Mesothelial cell of epicardium (in vitro differentiated cells): ENCODE data around the gene MYBPC2. TPM values are rescaled to one million over a fixed set of nuclear protein-coding genes. Genes with fewer than 3 reads are reported as not detected.

Experiments used
- DNase-seq, 2 experiments: peaks; one replicate each; pipeline ENCODE4 v3.0.0; 2021; ENCODE audit warnings: low spot score in 2 of 2; ENCODE audit not compliant: unreplicated experiment in 2 of 2
- H3K27ac Mint-ChIP-seq: 2 replicates; pipeline ENCODE4 v1.8.0; 2021; ENCODE audit warnings: mixed read lengths
- H3K27me3 Mint-ChIP-seq: 2 replicates; pipeline ENCODE4 v1.8.0; 2021; ENCODE audit warnings: low read depth, mixed read lengths
- H3K36me3 Mint-ChIP-seq: 2 replicates; pipeline ENCODE4 v1.8.0; 2021; ENCODE audit warnings: mixed read lengths
- H3K4me1 Mint-ChIP-seq: 2 replicates; pipeline ENCODE4 v1.8.0; 2021; ENCODE audit warnings: mixed read lengths
- H3K4me3 Mint-ChIP-seq: 2 replicates; pipeline ENCODE4 v1.8.0; 2021; ENCODE audit warnings: mild to moderate bottlenecking, moderate library complexity, mixed read lengths
- H3K9me3 Mint-ChIP-seq: 2 replicates; pipeline ENCODE4 v1.8.0; 2021; ENCODE audit warnings: mixed read lengths
- total RNA-seq: library from RNA; stranded (reverse); gene quantifications from 3 replicates; pipeline ENCODE4 v1.2.1, GENCODE V29; 2021
- TF ChIP-seq, protein P1 (sequence below): fragments of 200-600 bp; sonication (generic); IDR thresholded peaks from one replicate; pipeline ENCODE4 v1.5.0; 2021; ENCODE audit warnings: antibody characterized with exemption; ENCODE audit not compliant: unreplicated experiment

Gene MYBPC2
- total RNA-seq, 1 donor from 2014 or later, result 1.2 TPM

DNA sequence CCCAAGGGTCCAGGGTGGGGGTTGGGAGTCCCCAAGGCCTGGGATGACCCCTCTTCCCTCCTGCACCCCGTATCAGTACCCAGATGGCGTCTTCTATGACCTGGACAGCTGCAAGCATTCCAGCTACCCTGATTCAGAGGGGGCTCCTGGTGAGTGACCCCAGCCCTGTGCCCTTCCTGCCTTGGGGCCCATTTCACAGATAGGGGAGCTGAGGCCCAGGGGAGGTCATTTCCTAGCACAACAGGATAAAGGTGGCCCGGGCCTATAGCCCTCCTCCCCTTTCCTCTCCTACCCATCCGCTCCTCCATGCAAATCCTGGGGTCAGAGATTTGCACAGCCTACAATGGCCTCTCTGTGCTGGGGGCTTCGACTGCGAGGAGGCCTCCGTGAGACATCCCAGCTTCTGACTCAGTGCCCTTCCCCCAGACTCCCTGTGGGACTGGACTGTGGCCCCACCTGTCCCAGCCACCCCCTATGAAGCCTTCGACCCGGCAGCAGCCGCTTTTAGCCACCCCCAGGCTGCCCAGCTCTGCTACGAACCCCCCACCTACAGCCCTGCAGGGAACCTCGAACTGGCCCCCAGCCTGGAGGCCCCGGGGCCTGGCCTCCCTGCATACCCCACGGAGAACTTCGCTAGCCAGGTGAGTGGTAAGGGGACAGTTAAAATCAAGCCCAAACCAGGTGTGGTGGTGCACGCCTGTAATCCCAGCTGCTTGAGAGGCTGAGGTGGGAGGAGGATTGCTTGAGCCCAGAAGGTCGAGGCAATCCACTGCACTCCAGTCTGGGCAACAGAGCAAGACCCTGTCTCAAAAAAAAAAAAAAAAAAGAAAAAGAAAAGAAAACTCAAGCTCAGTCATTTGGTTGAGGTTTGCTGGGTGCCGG lies 10.1 kb upstream of the MYBPC2 start:
- Mint-ChIP-seq H3K36me3 (peaks cover 2% of the 10 kb centered on the region), H3K27ac (no peak overlapping the region), H3K4me3 (no peak overlapping the region), H3K9me3 (no peaks in the 10 kb centered on the region), H3K4me1 (peaks cover 6% of the 10 kb centered on the region), H3K27me3 (peaks cover 41% of the 10 kb centered on the region)
- no peak for DNase-seq
- TF ChIP-seq, protein P1, sequence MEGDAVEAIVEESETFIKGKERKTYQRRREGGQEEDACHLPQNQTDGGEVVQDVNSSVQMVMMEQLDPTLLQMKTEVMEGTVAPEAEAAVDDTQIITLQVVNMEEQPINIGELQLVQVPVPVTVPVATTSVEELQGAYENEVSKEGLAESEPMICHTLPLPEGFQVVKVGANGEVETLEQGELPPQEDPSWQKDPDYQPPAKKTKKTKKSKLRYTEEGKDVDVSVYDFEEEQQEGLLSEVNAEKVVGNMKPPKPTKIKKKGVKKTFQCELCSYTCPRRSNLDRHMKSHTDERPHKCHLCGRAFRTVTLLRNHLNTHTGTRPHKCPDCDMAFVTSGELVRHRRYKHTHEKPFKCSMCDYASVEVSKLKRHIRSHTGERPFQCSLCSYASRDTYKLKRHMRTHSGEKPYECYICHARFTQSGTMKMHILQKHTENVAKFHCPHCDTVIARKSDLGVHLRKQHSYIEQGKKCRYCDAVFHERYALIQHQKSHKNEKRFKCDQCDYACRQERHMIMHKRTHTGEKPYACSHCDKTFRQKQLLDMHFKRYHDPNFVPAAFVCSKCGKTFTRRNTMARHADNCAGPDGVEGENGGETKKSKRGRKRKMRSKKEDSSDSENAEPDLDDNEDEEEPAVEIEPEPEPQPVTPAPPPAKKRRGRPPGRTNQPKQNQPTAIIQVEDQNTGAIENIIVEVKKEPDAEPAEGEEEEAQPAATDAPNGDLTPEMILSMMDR, result no peak

DNA sequence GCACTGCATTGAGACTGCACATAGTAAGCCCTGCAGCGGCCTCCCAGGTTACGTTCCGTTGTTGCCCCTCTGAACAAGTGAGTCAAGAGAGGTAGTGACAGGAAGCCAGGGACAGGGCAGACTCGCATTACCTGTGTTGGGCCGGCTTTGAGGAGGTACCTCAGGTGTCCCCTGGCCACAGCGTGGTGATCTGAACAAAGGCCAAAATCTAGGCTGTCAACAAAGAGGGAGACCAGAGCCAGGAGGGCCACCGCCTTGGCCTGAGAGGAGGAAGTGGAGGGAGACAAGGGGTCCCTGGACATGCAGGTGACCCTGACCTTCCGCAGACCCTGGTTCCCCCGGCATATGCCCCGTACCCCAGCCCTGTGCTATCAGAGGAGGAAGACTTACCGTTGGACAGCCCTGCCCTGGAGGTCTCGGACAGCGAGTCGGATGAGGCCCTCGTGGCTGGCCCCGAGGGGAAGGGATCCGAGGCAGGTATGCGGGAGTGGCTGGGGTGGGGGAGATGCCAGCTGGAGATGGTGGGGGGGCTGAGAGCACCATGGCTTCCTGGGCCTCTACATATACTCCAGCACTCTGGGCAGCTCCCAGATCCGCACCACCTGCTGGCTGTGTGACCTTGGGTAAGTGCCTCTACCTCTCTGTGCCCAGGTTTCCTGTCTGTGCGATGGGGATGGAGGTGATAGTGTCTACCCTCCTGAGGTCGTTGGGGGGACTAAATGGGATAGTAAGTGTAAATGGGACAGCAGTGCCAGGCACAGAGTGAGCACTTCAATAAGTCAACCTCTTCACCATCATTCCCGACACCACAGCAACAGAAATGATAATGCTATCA lies 9.2 kb upstream of the MYBPC2 start:
- Mint-ChIP-seq H3K27me3 (peaks cover 35% of the 10 kb centered on the region), H3K36me3 (peaks cover 2% of the 10 kb centered on the region), H3K27ac (no peak overlapping the region), H3K9me3 (no peaks in the 10 kb centered on the region), H3K4me3 (no peak overlapping the region), H3K4me1 (peaks cover 6% of the 10 kb centered on the region)
- TF ChIP-seq, protein P1, result no peak
- no peak for DNase-seq

- no peaks in the 10 kb centered on the region for H3K4me1 Mint-ChIP-seq
- H3K9me3 Mint-ChIP-seq, result no peaks in the 10 kb centered on the region
- H3K36me3 Mint-ChIP-seq, result no peaks in the 10 kb centered on the region
- no peak for DNase-seq
- H3K27ac Mint-ChIP-seq, result no peak overlapping the region
- TF ChIP-seq, protein P1, result no peak
- H3K4me3 Mint-ChIP-seq, result no peak overlapping the region
- H3K27me3 Mint-ChIP-seq, result peaks cover 33% of the 10 kb centered on the region
These were observed 7.1 kb upstream of the MYBPC2 start for GRCh38 chr19:50425581-50425980.

- Mint-ChIP-seq H3K4me1 (peaks cover 9% of the 10 kb centered on the region), H3K4me3 (peak overlapping the region; percentile 43), H3K27me3 (peaks cover 29% of the 10 kb centered on the region), H3K36me3 (no peaks in the 10 kb centered on the region), H3K27ac (no peak overlapping the region), H3K9me3 (no peaks in the 10 kb centered on the region)
- TF ChIP-seq, protein P1, result no peak
- DNase-seq, result no peak
These were observed 5.3 kb upstream of the MYBPC2 start for GRCh38 chr19:50427318-50427925.

DNA sequence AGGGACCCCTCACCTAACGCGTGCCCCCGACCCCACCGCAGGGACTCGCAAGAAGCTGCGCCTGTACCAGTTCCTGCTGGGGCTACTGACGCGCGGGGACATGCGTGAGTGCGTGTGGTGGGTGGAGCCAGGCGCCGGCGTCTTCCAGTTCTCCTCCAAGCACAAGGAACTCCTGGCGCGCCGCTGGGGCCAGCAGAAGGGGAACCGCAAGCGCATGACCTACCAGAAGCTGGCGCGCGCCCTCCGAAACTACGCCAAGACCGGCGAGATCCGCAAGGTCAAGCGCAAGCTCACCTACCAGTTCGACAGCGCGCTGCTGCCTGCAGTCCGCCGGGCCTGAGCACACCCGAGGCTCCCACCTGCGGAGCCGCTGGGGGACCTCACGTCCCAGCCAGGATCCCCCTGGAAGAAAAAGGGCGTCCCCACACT lies 4.7 kb upstream of the MYBPC2 start:
- peak in 1 of 2 experiments; percentile 67 for DNase-seq
- TF ChIP-seq, protein P1, result no peak
- Mint-ChIP-seq H3K27me3 (peaks cover 31% of the 10 kb centered on the region), H3K4me1 (peaks cover 13% of the 10 kb centered on the region), H3K9me3 (no peaks in the 10 kb centered on the region), H3K36me3 (no peaks in the 10 kb centered on the region), H3K27ac (no peak overlapping the region), H3K4me3 (peak overlapping the region; percentile 43)
